Activated effector memory CD4-positive, alpha-beta T cell treated with Interleukin-2 at 50 U/mL for 16 hours (primary cell): ENCODE data around the gene KCNG2.

ENCODE experiments used
- DNase-seq: peaks from one replicate; pipeline ENCODE4 v3.0.0-alpha.2; 2020

KCNG2 gene

GRCh38 chr18:79945118-79946042 is 147.6 kb downstream of the KCNG2 start:
- no peak for DNase-seq

GRCh38 chr18:79947054-79947755 is 149.5 kb downstream of the KCNG2 start:
- no peak for DNase-seq

- no peak for DNase-seq
Observed at GRCh38 chr18:79947881-79948610, 150.3 kb downstream of the KCNG2 start.

GRCh38 chr18:79948719-79949411 is 151.1 kb downstream of the KCNG2 start:
- DNase-seq: no peak
